ENCODE data around the gene NTM. TPM values are rescaled to one million over a fixed set of nuclear protein-coding genes. Genes with fewer than 3 reads are reported as not detected.

NTM gene
- total RNA-seq, 1 experiment from 2014 or later = 2.7 TPM

DNA sequence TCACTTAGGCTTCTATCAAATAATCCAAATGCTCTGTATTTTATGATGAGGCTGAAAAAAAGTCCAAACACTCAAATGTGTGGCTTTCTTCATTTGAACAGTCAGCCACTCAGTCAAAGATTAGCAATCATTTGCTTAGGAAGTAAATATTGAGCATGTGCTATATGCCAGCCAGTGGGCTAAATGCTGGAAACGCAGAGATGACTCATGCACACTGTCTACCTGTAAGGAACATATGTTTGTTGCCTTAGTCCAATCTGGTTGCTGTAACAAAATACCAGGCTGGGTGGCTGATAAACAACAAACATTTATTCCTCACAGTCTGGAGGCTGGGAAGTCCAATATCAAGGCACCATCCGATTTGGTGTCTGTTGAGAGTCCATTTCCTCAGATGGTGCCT lies 617.3 kb downstream of the NTM start:
- no peaks in the 10 kb centered on the region for H3K36me3 ChIP-seq (replicated peaks; ENCODE audit: control insufficient read depth, insufficient read depth, low read length)
- H3K27me3 ChIP-seq (ENCODE audit: control insufficient read depth, insufficient read depth, low read length) = no peaks in the 10 kb centered on the region
- H3K4me3 ChIP-seq (ENCODE audit: insufficient read depth, low read depth, low read length) = no peak overlapping the region
- no peak for DNase-seq

DNA sequence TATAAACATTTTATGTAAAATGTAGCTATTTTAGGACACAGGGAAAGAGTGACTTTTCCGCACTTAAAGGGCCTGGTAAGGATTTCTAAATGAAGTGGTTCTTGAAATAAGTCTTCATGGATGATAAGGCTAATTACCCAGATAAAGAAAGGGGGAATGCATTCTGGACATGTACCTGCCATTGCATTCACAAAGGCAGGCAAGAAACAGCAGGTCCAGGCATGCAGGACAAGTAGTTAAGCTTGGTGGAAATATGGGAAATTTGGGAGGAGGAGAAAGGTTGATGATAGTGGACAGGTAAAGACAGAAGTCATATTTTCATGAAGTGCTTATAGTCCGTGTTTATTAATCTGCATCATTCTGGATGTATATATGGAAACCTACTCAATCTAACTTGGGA lies 621.2 kb downstream of the NTM start:
- DNase-seq = no peak
- Histone ChIP-seq H3K27me3 (ENCODE audit: control insufficient read depth, insufficient read depth, low read length) (no peaks in the 10 kb centered on the region), H3K36me3 (replicated peaks; ENCODE audit: control insufficient read depth, insufficient read depth, low read length) (no peaks in the 10 kb centered on the region), H3K4me3 (ENCODE audit: insufficient read depth, low read depth, low read length) (no peak overlapping the region)

DNA sequence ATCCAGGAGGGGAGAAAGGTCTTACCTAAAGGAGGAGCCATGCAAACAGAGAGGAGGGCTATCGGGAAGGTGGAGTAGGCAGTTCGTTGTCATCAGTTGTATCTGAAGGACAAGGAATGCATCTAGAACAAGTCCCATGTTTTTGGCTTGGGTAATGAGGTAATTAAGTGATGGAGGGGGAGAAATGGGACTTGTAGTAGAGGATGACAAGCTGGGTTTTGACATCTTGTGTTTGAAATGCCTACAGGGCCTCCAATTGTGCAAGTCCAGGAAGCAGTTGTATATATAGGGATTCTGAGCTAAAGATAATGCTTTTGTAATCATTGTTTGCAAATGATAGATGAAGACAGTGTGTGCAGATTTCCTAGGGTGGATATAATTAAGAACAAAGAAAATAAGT lies 622.8 kb downstream of the NTM start:
- no peaks in the 10 kb centered on the region for H3K27me3 ChIP-seq (ENCODE audit: control insufficient read depth, insufficient read depth, low read length)
- no peak for DNase-seq
- H3K36me3 ChIP-seq (replicated peaks; ENCODE audit: control insufficient read depth, insufficient read depth, low read length) = no peaks in the 10 kb centered on the region
- H3K4me3 ChIP-seq (ENCODE audit: insufficient read depth, low read depth, low read length) = no peak overlapping the region

DNA sequence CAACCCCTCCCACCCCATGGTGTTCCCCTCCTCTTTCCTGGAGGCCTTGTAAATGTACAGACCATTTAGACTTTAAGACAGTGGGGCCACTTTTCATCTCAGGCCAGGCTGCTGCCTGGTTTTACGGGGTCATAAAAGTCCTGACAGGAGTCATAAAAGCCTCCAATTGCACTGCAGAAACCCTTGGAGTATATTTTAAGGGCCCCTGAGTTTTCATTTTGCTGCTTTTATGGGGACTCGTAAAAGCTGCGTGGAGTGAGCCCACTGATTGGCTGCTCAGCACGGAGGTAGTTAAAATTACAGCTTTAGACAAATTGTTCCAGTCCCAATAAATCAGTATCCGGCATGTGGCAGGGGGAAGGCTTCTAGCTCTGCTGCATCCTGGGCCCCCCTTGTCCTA lies 627.6 kb downstream of the NTM start:
- Histone ChIP-seq H3K4me3 (ENCODE audit: insufficient read depth, low read depth, low read length) (no peak overlapping the region), H3K36me3 (replicated peaks; ENCODE audit: control insufficient read depth, insufficient read depth, low read length) (no peaks in the 10 kb centered on the region)
- no peak for DNase-seq

DNA sequence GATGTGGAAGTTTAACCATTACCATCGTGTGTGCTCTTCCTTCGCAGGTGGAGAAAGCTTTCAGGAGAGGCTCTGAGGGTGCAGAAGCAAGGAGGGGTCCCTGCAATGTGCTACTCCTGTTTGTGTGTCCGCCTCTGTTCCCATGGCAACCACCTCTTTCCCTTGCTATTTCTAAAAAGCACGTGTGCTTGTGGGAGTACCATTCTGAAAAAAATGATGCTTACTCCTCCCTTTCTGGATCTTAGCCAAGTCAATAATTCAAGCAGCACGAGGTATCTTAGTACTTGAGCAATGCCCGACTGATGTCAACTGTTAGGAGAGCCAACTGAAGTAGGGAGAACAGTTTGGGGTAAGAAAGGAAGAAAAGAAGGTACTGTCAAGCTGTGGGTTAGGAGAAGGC lies 628.7 kb downstream of the NTM start:
- Histone ChIP-seq H3K27me3 (ENCODE audit: control insufficient read depth, insufficient read depth, low read length) (no peaks in the 10 kb centered on the region), H3K36me3 (replicated peaks; ENCODE audit: control insufficient read depth, insufficient read depth, low read length) (no peaks in the 10 kb centered on the region), H3K4me3 (ENCODE audit: insufficient read depth, low read depth, low read length) (no peak overlapping the region)
- no peak for DNase-seq

More for the DNA sequence above, 627.6 kb downstream of the NTM start:
- H3K27me3 ChIP-seq (ENCODE audit: control insufficient read depth, insufficient read depth, low read length) = no peaks in the 10 kb centered on the region

DNA sequence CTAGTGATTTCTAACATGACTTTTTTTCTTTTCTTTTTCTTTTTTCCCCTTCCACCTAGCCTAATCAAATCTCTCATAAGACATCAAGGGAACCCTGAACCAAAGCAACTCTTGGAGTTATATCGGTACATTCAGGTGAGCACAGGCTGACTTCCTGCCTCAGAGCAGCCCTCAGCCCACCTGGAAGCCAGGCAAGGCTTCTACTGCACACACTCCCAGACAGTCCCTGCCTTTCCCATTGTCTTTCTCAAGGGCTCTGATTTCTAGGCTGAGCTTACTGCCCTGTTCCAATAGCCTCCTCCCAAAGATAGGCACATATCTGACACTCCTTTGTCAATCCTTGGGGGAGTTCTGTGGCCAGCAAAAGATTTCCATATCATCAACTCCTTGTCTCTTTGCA lies 629.5 kb downstream of the NTM start:
- DNase-seq = no peak
- Histone ChIP-seq H3K27me3 (ENCODE audit: control insufficient read depth, insufficient read depth, low read length) (no peaks in the 10 kb centered on the region), H3K4me3 (ENCODE audit: insufficient read depth, low read depth, low read length) (no peak overlapping the region), H3K36me3 (replicated peaks; ENCODE audit: control insufficient read depth, insufficient read depth, low read length) (no peaks in the 10 kb centered on the region)

DNA sequence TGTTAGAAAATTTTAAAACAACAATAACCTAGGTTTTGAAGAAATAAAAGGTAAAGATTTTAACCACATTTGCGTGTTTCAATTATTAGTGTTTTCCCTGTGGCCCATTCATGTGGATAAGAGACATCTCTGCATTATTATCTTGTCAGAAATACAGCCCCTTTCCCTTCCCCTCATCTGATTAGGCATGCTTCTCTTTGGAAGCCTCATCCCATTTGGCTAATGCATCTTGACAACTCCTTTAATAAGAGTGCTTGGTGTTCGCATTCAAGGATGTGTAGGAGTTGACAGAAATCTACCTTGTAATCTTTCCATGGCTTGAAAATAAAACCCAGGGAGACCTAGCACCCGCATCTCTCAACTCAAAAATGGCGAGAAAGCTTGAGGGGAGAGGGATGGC lies 635.5 kb downstream of the NTM start:
- Histone ChIP-seq H3K27me3 (ENCODE audit: control insufficient read depth, insufficient read depth, low read length) (no peaks in the 10 kb centered on the region), H3K4me3 (ENCODE audit: insufficient read depth, low read depth, low read length) (no peak overlapping the region), H3K36me3 (replicated peaks; ENCODE audit: control insufficient read depth, insufficient read depth, low read length) (no peaks in the 10 kb centered on the region)
- no peak for DNase-seq

DNA sequence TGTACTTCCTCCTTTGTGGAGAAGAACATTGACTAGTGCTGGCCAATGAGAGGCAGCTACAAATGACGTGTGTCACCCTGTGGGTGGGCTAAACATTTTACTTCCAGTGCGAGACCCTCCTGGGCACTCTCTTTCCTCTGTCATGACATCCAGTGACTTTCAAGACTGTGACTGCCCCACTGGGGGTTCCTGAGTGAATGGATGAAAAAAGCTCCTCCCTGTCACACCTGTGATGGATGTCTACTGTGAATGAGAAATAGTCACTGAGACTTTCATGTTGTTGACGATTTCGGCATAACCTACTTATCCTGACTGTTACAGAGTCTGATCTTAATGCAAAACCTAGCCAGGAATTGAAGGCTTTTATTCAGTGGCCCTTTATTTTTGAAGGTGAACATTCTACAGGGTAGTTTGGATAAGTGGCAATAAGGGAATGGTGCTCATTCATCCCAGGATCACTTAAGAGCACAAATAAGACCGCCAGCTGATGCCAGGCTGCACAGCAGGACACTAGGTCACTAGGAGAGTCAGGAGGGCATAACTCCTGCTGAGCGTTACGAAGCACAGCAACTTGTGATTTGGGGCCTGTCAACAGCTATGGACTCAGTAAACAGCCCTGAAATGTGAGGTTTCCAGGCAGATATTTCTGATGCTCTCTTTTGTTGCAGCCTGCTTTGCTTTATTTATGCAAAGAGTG lies 636.6 kb downstream of the NTM start:
- Histone ChIP-seq H3K4me3 (ENCODE audit: insufficient read depth, low read depth, low read length) (no peak overlapping the region), H3K36me3 (replicated peaks; ENCODE audit: control insufficient read depth, insufficient read depth, low read length) (no peaks in the 10 kb centered on the region), H3K27me3 (ENCODE audit: control insufficient read depth, insufficient read depth, low read length) (no peaks in the 10 kb centered on the region)
- no peak for DNase-seq

DNA sequence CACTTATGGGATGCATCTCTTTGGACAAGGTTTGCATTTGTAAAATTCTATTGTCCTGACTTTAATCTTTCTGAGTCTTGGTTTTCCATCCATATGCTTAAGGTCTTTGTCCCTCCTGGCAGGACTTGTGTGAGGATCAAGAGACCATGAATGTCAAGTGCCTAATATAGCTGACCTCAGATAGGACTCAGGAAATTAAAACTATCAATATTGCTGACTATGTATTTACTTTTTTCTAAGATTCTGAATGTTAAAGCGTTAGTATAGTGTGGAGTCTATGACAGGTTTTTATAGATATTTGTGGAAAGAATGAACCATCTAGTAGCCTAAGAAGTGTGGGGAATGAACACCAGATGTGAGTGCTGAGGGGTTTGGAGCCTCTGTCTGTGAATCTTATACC lies 637.8 kb downstream of the NTM start:
- Histone ChIP-seq H3K27me3 (ENCODE audit: control insufficient read depth, insufficient read depth, low read length) (no peaks in the 10 kb centered on the region), H3K4me3 (ENCODE audit: insufficient read depth, low read depth, low read length) (no peak overlapping the region), H3K36me3 (replicated peaks; ENCODE audit: control insufficient read depth, insufficient read depth, low read length) (no peaks in the 10 kb centered on the region)
- no peak for DNase-seq

DNA sequence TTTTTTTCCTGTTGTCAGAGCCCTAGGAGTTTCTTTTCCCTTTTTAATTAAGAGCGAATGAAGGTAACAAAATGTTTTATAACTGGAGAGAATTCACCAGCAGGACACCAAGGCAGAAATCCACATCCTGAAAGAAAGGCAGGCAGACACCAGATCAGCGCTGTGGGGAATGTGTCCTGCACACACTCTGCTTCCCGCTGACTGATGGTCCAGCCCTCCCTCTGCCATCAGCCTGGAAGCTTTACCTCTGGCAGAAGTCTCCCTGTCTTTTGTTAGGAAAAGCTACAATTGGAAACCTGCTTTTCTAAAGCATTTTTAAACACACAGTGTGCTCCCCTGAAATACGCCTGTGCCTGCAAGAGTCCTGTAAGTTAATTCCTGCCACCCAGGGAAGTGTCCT lies 638.5 kb downstream of the NTM start:
- no peak for DNase-seq

DNA sequence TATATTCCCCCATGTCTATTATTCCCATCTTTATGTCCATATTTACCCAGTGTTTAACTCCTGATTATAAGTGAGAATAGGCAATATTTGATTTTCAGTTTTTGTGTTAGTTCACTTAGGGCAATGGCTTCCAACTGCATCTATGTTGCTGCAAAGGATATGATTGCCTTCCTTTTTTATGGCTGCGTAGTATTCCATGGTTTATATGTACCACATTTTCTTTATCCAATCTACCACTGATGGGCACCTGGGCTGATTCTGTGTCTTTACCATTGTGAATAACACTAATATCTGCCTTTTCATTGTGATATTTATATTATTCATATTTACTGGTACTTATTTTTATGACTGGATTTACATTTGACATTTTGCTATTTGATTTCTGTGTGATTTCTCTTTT lies 649.6 kb downstream of the NTM start:
- no peaks in the 10 kb centered on the region for H3K36me3 ChIP-seq (replicated peaks; ENCODE audit: control insufficient read depth, insufficient read depth, low read length)
- no peak for DNase-seq
- H3K4me3 ChIP-seq (ENCODE audit: insufficient read depth, low read depth, low read length) = no peak overlapping the region
- no peaks in the 10 kb centered on the region for H3K27me3 ChIP-seq (ENCODE audit: control insufficient read depth, insufficient read depth, low read length)

More for the DNA sequence above, 638.5 kb downstream of the NTM start:
- Histone ChIP-seq H3K36me3 (replicated peaks; ENCODE audit: control insufficient read depth, insufficient read depth, low read length) (no peaks in the 10 kb centered on the region), H3K4me3 (ENCODE audit: insufficient read depth, low read depth, low read length) (no peak overlapping the region), H3K27me3 (ENCODE audit: control insufficient read depth, insufficient read depth, low read length) (no peaks in the 10 kb centered on the region)

DNA sequence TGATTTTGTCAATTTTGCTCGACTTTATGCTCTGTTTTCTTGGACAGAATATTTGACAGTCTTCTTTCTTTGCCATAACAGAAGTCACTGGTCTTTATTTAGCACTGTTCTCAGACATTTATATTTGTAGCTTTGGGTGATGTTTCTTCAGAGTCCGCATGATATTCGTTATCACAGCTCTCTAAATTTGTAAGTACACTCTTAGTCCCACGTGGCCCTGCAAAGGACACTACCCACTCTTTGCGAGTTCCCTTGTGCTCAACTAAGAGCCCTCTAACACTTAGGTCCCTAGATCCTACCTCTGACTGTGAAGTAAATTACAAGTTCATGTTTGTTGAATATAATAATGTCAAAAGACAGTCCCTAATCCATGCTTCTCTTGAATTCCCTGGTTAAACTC lies 651.9 kb downstream of the NTM start:
- Histone ChIP-seq H3K4me3 (ENCODE audit: insufficient read depth, low read depth, low read length) (no peak overlapping the region), H3K27me3 (ENCODE audit: control insufficient read depth, insufficient read depth, low read length) (no peaks in the 10 kb centered on the region), H3K36me3 (replicated peaks; ENCODE audit: control insufficient read depth, insufficient read depth, low read length) (no peaks in the 10 kb centered on the region)
- no peak for DNase-seq

DNA sequence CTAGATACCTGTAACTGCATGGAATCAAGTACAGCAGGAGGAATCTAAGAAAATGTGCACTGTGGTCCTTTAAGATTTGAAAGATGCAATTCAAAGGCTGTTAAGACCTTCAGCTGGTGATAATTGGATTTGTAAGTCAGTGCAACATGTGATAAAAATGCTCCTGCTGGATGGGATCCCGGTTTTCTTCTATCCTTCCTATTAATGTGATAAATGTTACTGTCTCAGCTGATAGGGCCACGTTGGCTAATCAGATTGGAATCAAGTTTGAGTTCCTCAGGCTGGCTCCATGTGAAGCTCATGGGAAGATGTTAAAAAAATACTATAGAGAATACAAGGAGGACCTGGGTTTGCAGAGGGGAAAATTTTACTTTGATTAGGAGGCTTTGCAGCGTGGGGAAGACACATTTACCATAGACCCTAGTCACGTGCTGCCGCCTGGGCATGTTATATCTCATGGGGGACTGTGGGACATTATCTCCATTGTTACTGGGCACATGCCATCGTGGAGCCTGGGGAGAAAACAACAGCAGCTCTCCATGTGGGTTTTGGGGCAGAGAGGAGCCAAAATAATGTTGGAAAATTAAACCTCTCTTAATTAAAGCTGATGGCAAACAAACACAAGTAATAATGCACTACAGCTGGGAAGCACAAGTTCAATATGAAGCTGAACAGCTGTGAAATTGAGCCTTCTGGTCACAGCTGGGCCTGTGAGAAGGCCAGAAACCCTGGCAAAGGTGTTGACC lies 652.5 kb downstream of the NTM start:
- H3K36me3 ChIP-seq (replicated peaks; ENCODE audit: control insufficient read depth, insufficient read depth, low read length) = no peaks in the 10 kb centered on the region
- no peak overlapping the region for H3K4me3 ChIP-seq (ENCODE audit: insufficient read depth, low read depth, low read length)
- DNase-seq = no peak
- H3K27me3 ChIP-seq (ENCODE audit: control insufficient read depth, insufficient read depth, low read length) = no peaks in the 10 kb centered on the region

DNA sequence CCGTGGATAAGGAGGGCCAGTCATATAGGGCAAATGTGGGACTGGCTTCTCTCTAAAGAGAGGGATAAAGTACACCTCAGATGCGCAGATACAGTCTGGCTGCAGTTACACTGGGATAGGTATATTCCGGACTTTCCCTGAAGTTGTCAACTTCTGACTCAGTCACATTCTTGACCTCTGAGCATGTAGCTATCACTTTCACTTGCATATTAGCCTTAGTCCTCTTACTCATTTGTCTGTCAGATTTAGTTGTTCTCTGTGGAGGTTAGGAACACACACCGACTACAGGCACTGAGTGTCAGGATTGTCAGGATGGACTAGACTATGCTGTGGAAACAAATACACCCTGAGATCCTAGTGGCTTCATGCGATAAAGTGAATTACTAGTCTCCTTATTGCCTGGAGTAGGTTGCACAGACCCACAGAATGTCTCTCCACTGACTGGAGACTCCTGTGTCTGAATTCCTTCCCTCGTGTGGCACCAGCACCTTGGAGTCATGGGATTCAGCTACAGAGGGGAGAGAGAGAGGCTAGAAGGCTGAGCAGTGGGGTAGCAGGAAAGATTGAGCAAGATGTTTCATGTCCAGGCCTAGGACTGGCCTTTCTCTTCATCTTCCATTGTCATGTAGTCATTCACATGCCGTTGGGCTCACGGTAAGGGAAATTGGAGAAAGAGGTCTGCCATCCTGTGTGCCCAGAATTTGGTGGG lies 654.3 kb downstream of the NTM start:
- H3K27me3 ChIP-seq (ENCODE audit: control insufficient read depth, insufficient read depth, low read length) = no peaks in the 10 kb centered on the region
- no peak for DNase-seq
- no peaks in the 10 kb centered on the region for H3K36me3 ChIP-seq (replicated peaks; ENCODE audit: control insufficient read depth, insufficient read depth, low read length)
- H3K4me3 ChIP-seq (ENCODE audit: insufficient read depth, low read depth, low read length) = no peak overlapping the region

DNA sequence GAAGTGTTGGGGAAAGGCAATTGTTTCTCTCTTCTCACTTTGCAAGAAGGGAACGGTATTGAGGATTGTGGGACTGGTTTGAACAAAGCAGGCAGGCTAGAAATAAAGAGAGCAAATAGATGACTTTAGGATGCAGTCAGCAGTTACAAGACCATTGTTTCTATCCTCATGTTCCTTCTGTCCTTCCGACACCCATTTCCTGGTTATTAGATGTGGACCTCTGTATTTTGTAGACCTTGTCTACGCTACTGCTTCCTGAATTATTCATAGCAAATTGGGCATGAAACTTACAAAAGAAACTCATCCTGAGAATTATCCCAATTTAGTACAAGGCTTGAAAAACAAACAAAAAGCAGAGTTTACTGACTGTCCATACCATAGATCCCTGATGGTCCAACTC lies 656.3 kb downstream of the NTM start:
- DNase-seq = no peak
- H3K27me3 ChIP-seq (ENCODE audit: control insufficient read depth, insufficient read depth, low read length) = no peaks in the 10 kb centered on the region
- no peak overlapping the region for H3K4me3 ChIP-seq (ENCODE audit: insufficient read depth, low read depth, low read length)
- no peaks in the 10 kb centered on the region for H3K36me3 ChIP-seq (replicated peaks; ENCODE audit: control insufficient read depth, insufficient read depth, low read length)
